Effector CD4-positive, alpha-beta T cell (primary cell): ENCODE results near the gene CERKL.

ENCODE experiments used
- DNase-seq: peaks from one replicate; pipeline ENCODE4 v3.0.0-alpha.2; 2020

CERKL gene

GRCh38 chr2:181499231-181499630 is 157.7 kb downstream of the CERKL start:
- no peak for DNase-seq
